Measurements from ENCODE around the gene SLC51A.

DNA sequence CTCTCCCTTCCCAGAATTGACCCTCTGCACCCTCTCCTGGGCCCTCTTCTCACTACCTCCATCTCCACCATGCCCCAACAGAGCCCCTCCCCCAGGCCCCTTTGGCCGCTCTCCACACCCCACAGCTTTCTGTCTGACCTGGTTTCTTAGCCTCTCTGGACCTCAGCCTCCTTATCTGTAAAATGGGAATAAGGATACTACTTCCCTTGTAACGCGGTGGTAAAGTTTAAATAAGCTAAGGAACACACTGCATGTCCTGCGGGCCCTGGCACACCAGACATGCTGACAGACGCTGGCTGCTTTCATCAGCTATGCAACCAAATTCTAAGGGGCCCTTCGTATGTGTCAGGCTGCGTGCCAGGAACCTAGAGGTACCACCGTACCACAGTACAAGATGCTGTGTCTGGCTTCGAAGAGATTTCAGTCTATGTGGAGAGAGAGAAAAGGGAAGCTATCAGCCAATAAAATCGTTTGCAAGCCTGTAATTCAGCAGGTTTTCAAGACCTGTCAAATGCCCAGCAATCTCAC lies 777 bp upstream of the SLC51A start:
- TF ChIP-seq, protein P1, sequence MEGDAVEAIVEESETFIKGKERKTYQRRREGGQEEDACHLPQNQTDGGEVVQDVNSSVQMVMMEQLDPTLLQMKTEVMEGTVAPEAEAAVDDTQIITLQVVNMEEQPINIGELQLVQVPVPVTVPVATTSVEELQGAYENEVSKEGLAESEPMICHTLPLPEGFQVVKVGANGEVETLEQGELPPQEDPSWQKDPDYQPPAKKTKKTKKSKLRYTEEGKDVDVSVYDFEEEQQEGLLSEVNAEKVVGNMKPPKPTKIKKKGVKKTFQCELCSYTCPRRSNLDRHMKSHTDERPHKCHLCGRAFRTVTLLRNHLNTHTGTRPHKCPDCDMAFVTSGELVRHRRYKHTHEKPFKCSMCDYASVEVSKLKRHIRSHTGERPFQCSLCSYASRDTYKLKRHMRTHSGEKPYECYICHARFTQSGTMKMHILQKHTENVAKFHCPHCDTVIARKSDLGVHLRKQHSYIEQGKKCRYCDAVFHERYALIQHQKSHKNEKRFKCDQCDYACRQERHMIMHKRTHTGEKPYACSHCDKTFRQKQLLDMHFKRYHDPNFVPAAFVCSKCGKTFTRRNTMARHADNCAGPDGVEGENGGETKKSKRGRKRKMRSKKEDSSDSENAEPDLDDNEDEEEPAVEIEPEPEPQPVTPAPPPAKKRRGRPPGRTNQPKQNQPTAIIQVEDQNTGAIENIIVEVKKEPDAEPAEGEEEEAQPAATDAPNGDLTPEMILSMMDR (IDR thresholded peaks at IDR 0.05) = no peak
- no peak for TF ChIP-seq EZH2 (IDR thresholded peaks at IDR 0.05; ENCODE audit: borderline replicate concordance, insufficient read depth, low read depth, low read length, poor library complexity, severe bottlenecking)

Measured in B cell (primary cell).